Measurements from ENCODE around the gene ZNF184.

ZNF184 gene

GRCh38 chr6:27400877-27401642, 71.8 kb downstream of the ZNF184 start:
- Histone ChIP-seq H3K27me3 (replicated peaks in 2 of 5; ENCODE audit: control insufficient read depth in 4 of 5, insufficient read depth in 5 of 5, low read length in 4 of 5) (no peaks in the 10 kb centered on the region), H3K9me3 (ENCODE audit: control extremely low read depth in 1 of 5, control insufficient read depth in 4 of 5, insufficient read depth in 2 of 5, low read depth in 1 of 5, low read length in 4 of 5) (peaks cover 4 to 70% (median 38%) of the 10 kb centered on the region in 5 experiments), H3K36me3 (ENCODE audit: control insufficient read depth in 4 of 4, insufficient read depth in 4 of 4, low read length in 3 of 4) (peaks cover 8 to 60% (median 18%) of the 10 kb centered on the region in 4 experiments), H3K27ac (ENCODE audit: insufficient read depth in 1 of 2, low read depth in 1 of 2, low read length in 2 of 2, poor library complexity in 1 of 2, severe bottlenecking in 2 of 2) (no peak overlapping the region), H3K4me1 (ENCODE audit: control extremely low read depth in 1 of 4, control insufficient read depth in 4 of 4, insufficient read depth in 4 of 4, low read length in 3 of 4) (no peaks in the 10 kb centered on the region), H3K4me3 (ENCODE audit: control insufficient read depth in 1 of 7, extremely low read depth in 1 of 7, insufficient read depth in 4 of 7, low read depth in 2 of 7, low read length in 6 of 7) (no peak overlapping the region)
- CTCF ChIA-PET = interaction anchor here (0.9 kb wide), 1 partner anchor 26 kb away, joined by 3 read pairs; no protein-coding TSS in a partner anchor
- 97% methylated on average over 12 of the region's 16 CpGs for WGBS (ENCODE audit: insufficient coverage)
- POLR2A ChIA-PET = no interaction called here
- DNase-seq = no peak

Measured in common myeloid progenitor, CD34-positive (primary cell).